COLO829 (cell line): ENCODE results near the gene PDE7B.

Experiments
- DNase-seq: peaks from one replicate; pipeline ENCODE4 v3.0.0; 2012; ENCODE audit warnings: low spot score

PDE7B gene

DNA sequence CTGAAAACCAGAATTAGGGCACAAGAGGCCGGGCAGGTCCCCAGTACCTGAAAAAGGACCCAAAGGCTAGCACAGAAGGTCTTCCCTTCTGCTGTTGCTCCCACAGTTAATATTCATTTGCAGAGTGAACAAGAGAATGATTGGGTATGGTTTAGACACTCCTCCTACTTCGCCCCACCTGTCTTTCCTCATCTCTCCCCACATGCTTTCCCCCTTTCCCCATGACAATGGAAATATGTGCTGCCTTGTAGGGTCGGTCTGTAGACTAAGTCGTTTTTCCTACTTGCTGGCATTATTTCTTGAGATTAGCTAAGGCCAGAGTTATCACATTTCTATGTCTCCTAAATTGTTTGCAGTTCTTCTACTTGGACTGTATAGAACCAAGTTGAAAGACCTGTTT, 181.9 kb downstream of the PDE7B start:
- DNase-seq = no peak

DNA sequence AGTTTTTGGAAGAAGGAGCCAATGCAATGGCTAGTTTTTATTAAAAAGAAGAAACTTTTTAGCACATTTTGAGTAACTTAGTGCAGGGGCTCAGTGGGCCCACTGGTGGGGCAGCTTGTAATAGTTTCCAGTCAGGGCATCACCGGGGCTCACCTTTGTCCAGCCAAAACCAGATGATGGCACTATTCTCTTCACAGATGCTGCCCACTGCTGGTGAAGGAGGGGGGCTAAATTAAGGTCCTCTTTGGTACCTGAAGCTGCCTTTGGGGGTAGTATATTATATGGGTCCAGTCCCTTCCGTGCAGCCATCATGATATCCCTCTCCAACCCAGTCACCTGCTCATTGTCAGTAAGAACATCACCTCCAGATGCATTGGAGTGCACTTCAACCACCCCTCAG, 182.9 kb downstream of the PDE7B start:
- no peak for DNase-seq

DNA sequence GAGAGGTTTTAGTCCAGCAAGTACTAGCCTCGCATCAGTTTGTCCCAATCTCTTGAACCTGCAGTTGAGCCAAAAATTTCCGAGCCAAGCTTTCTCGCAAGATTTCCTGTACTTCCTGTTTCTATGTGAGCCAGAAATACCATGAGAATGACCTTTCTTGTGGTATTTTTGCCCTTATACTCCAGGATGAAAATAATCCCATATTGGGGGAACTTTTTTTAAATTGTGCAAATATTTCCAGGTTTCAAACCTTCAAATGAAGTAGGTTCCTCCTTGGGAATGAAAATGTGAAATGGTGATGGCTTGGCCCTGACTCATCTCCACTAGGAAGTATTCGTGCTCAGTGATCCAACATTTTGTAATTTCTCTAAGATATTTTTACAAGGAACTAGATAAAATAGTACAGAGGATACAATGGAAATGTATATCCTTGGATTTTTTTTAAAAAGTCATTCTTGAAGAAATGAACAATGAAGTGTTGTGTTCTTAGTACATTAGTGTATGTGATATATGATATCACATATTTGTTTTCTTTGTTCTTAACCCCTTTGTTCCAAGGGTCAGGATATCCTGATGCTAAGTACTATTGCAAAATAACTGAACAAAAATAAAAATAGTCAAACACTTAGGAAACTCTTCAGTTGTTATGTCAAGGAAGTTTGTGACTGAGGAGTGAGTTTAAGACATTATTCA, 184.0 kb downstream of the PDE7B start:
- DNase-seq = no peak

DNA sequence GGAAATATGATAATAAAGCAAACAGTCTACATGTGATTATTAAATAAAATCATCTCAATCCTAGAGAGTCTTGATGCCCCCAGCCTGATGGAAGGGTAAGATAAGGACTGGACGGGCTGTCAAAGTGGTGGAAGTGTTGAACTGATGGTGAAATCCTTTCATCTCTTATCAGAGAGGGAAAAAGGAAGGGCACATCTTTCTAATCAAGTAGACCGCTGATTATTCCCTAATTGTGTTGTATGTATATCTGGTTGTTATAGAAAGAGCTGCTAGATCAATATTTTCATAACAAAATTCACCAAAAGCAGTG, 184.5 kb downstream of the PDE7B start:
- DNase-seq = no peak

DNA sequence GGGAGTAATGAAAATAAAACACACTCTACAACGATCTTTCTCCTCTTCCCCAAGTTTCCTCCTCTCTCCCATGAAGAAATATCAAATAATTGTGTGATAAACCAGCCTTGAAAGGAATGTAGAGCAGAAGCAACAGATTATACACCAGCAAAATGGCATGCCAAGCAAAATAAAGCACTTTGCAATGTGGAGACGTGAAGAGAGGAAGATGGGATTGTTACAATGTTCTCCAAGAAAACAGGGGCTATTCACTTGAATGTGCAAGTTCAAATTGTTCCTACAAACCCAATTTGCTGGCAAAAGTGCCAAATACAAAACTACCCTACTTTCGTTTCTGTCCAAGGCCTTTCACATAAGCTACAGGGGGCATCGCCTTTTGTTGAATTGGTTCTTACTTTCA, 185.1 kb downstream of the PDE7B start:
- no peak for DNase-seq

DNA sequence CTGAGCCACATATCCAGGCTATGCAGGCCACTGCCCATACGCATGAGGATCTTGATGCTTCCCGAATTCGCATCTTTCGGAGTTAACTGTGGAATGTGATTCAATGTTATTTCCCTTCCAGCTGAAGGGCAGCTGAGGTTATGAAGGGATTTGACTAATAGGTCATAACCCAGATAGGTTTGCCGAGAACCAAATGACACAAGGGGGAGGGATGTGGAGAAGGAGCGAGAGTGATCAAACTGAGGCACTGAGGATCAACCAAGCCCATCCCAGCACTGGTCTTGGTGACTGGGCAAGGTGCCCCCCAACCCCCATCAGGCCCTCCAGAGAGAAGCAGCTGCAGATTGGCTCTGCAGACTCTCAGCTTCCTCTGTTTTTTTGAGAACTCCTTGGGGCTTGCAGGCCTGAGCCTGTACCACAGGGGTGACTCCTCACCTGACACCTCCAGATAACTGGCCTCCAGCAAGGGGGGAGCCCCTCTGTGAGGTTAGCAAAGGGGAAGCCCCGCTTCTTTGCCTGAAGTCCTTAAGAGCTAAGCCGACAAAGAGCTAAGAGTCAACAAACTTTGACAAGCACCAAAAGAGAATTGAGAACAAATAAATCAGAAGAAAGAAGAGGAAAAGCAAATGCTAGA, 185.9 kb downstream of the PDE7B start:
- DNase-seq = no peak

DNA sequence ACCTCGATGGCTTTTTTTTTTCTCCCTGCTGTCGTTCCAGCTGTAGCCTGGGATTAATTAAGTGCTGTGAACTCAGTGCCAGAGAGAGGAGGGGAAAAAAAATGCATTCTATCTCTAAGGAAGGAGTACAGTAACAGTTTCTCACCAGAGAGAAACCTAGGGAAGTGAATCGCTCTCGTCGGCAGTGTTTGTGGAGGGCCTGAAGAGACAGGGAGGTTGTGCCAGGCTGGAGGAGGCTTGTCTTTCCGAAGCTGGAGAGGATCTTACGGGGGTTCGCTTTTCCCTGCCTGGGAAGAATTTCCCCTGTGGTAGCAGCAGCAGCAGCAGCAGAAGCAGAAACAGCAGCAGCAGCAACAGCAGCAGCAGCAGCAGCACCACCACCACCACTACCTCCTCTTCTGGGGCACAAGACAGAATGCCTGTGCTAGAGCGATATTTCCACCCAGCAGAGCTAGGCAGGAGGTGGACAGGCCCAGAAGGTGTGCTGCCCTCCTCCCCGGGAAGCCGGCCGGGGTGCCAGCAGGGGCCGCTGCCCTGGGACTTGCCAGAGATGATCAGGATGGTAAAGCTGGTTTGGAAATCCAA, 186.5 kb downstream of the PDE7B start:
- DNase-seq = no peak

DNA sequence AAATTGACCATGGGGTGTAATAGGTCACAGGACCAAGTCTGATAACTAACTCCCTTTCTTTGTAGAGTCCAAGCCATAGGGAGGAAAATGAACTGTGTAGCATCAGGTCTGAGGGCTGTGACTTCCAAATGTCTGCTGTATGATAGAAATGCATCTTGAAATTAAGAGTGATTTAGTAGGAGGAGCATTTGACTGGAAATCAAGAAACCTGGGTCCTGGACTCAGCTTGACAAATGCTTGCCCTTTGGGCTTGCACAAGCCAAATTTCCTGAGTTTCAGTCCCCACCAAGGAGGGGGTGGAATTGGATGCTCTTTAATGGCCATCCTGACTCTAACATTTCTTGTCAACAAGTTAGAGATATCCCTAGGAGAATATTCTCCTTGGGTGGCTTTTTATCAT, 187.0 kb downstream of the PDE7B start:
- DNase-seq = no peak

DNA sequence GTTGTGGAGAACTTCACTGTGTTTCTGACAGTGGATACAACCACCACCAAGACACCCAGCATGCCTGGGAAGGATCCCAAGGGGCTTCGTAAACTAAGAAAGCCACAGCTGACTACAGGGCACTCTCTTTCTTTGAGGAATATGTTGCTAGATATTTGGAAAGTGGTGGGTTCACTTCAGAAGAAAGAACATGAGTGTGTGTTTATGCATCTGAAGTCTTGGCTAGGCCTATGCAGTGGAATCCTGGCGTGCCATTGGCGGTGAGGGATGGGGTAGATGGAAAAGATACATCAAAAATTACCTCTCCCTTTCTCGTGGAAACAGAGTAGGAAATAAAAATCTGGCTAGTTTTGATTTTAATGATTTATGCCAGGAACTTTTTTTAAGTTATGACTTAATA, 187.7 kb downstream of the PDE7B start:
- DNase-seq = no peak

DNA sequence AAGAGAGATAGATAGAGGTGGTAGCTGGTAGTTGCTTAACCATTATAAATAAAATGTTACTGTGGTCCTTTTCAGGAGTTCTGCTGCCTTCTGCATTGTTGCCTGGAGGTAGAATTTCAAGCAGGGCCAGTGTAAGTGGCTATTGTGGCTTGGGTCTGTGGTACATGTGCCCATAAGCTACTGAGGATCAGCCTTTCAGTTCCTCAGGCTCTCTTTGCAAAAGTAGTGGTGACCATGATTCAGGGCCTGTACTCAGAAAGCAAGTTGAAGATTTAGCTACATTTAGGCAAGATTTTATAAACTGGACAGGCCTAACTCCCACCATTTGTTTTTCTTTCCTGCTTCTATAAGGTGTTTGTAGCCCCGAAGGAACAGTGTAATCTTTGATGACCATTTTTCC, 199.0 kb downstream of the PDE7B start:
- no peak for DNase-seq

DNA sequence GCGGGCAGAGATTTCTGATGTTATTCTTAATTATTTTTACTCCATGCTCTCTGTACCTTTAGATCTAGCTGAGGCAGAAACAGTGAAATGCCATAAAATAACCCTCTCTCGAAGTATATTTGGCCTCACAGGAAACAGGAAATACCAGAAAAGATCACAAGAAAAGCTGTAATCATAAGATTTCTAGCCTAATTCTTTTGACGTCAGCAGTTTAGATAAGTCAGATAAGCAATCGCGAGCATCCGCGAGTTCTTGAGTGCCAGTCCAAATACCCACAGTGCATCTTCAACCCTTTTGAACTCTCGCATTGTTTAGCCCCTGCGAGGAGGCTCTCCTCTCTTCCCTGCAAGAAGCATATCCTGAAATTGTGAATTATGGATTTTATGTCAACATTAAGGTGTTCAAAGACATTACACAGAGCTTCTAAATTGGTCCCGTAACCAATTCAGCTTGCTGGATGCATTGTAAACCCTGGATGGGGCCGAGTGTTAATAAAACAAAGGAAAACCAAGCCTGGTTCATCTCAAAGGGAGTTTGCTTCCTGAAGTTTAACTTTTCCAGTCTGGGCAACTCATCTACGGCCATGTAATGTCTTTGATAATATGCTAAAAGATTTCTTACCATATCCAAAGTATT, 199.8 kb downstream of the PDE7B start:
- peak; percentile 66 for DNase-seq

DNA sequence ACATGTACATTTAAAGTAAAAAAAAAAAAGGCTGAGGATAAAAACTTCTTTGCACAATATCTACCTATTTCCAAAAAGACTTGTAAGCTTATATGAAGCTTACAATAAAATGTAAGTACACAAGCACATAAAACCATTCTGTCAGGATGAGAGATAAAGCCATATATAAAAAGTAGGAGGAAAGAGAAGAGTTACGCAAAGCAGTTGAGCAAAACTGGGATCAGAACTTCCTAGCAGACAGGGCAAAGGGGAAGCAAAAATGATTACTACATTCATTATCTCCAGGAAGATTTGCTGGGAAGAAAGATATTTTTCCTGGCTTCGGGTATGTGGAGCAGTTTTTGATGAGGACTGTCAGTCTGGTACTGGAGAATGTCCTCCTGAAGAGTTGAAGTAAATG, 200.5 kb downstream of the PDE7B start:
- DNase-seq = no peak

DNA sequence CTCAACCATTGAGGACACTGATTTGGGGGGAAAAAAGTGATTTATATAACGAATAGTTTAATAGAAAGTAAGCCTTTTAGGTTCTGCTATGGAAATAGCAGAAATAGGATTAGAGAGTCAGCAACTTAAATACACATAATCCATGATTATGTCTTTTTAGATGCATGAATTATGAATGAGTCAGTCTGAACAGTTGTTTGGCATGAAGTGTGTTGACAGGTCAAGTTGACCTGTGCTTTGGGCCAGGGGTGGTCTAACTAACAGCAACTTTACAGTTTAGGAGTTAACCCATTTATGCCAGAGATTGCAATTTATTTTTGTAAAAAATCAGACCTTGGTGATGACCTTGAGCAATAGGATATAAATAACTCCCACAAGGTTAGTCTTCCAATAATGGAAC, 207.4 kb downstream of the PDE7B start:
- no peak for DNase-seq

DNA sequence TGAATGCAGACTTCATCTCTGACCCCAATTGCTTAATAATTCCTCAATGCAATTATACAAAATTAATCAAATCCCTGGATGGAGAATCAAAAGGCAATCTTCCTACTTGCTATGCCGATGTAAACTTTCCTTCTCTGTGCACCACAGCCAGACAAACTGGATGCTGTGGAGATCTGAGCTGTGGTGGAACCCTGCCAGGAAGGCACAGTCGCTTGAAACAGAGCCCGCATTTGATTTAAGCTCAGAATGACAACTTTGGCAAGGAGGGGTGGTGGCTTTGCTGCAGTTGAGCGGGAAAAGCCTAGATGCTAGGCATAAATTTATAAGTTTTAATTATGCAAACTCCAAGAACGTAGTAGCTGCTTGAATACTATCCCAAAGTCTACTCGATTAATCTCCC, 207.8 kb downstream of the PDE7B start:
- DNase-seq = no peak

DNA sequence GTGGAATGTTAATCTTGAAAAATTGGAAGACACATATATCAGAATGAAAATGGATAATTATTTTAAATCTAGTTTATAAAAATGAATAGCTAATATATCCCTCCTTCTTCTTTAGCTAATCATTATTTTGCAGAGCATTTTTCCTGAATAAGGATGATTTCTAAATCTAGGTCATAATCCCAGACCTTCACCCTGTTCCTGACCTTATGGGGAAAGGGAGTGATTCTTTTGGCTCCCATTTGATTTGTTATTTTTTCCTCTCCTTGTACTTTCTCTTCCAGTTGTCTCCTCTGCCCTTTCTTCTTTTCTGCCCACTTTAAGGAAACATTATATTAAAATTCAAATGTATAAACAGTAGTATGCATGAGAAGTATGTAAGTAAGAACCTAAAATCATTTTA, 208.6 kb downstream of the PDE7B start:
- DNase-seq = no peak

DNA sequence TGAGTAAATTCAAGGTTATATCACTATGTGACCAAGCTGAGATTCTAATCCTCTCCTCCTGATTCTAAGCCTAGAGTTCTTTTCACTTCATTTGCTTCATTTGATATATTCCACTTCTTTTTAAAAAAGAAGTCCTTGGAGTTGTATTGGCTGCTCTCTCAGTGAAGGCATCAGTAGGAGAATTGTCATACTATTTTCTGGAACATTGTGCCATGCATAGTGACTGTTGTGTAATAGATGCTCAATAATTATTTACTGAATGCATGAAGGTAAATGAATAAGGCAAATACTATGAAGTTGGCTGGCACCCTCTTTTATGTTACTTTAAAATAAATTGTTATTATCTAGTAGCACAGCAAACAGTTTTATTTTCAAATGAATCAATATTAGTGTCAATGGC, 209.3 kb downstream of the PDE7B start:
- no peak for DNase-seq

DNA sequence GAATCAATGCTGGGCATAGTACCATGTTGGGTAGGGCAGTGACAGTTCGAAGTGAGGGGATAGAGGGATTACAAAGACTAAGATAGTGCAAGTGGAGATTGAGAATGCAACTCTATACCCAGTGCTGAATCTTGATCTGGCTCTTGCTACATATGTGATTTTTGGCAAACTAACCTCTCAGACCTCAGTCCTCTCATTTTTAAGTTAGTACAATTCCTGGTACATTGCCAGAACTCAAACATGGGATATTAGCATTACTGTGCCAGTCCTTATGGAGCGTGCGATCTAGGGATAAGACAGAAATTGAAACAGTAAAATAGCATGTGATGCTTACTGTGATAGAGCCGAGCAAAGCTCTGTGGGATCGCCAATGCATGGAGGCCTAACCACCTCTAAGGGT, 210.2 kb downstream of the PDE7B start:
- DNase-seq = no peak

DNA sequence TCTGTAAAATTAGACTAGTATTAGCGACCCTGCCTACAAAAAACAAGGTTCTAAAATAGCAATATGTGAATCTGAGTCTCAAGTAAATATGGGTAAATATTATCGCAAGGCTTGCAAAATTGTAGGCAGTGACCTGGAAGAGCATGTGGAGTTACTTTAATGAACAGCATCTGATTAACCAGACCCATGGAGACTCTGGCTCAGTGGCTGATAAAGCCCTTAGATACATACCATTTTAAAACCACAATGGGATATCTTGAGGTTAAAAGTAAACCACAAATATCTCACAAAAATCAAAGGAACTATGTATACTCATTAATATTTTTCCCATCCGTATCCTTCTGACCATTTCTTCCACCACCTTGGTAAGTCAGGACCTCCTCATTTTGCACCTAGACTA, 211.6 kb downstream of the PDE7B start:
- DNase-seq = no peak

DNA sequence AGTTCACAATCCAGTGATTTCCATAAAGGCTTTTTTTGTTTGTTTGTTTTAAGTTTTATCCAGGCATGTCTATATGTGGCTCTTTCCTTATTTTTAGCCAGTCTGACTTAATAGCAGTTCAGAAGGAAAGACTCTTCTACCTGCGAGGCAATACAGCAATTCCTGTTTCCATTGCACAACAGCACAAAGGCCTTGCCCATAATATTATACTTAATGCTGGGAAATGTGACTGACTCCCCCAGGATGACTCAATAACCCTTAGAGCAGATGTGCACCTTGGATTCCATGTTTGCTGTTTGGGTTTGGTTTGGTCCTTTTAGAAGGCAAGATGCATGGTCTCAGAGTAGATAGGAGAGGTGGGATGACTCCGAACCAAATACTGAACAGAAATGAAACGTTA, 214.5 kb downstream of the PDE7B start:
- DNase-seq = no peak

DNA sequence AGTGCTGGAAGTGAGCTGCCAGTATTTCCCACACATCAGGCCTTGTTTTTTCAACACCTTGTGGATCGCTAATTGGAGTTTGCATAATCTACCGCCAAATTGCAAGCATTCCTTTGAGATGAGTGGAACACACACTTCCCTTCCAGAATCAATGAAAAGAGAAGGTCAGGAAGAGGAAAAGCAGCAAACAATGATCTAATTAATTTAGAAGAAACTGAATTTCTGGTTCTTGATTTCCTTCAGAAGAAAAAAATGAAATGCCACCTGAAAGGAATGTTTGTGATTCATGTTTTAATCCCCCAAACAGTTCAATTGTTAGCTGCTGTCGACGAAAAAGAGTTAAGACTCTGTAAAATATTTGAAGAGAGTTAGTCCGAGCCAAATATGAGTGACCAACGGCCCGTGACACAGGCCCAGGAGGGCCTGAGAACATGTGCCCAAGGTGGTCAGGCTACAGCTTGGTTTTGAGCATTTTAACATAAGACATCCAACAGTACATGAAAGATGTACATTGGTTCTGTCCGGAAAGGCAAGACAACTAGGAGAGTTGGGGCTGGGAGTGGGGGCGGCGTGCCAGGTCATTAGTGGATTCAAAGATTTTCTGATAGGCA, 216.3 kb downstream of the PDE7B start:
- peak; percentile 13 for DNase-seq

DNA sequence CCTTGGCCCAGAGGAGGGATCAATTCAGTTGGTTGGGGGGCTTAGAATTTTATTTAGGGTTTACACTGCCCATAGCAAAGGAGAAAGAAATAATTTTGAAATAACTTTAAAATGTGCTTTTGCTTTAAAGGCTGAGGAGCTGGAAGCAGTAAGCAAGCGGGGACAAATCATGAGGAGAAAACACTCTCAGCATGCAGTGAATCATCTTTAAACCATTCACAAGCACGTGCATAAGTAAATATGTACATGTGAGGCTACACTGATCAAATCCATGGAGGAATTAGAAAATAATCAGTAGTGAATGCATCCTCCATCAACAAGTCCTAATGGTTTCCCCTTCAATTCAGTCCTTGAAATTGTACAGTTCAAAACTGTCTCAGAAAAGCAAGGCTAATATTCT, 217.6 kb downstream of the PDE7B start:
- no peak for DNase-seq

DNA sequence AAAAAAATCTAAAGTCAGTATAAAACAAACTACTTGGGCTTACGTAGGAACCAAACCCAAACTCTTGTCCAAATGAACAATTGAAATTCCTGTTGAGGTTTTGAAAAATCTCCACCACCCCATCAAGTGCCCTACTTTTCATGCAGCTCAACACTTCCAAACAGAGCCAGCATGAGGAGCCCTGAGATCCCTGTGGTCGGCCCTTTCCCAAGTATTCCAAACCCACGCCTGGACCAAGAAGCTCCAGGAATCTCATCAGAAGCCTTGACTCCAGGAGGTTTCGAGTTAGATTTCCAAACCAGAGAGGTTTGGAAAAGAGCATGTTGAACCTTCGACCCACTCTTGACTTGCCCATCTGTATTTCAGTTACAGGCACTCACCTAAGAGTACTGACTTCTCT, 219.3 kb downstream of the PDE7B start:
- DNase-seq = no peak

DNA sequence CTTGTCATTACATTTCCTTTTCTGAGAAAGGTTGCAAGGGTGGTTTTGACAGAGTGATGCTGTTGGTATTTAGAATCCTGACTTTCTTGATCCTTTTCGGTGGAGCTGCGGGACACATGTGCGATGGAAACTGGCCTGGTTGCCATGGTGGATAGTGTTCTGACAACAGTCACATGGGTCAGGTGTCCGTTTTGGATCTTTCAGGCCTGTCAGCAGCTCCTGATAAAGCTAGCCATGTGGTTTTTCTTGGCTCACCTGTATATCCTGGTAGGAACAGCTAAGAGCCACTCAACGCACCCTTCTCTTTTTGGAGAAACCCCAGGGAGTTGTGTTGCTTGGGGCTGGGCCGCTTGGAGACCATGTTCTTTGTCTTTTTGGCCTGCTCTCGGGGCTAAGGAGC, 221.2 kb downstream of the PDE7B start:
- no peak for DNase-seq
